Epithelial cell of esophagus (primary cell): ENCODE results near the gene NTRK2.

Experiments used
- DNase-seq: peaks from one replicate; pipeline ENCODE4 v3.0.0; 2010; ENCODE audit warnings: low read depth
- H3K4me3 ChIP-seq: 2 replicates; pipeline ENCODE4 v1.5.1; 2011; ENCODE audit warnings: mild to moderate bottlenecking, low read length, control low read depth
- CTCF ChIP-seq: IDR thresholded peaks from 2 replicates; pipeline ENCODE4 v1.5.1; 2011; ENCODE audit warnings: low read depth, mild to moderate bottlenecking, low read length, control low read depth, inconsistent platforms; ENCODE audit not compliant: insufficient read depth; ENCODE audit errors: missing control alignments

NTRK2 gene

GRCh38 chr9:85046475-85046874, 376.9 kb downstream of the NTRK2 start:
- no peak for TF ChIP-seq CTCF
- H3K4me3 ChIP-seq, result no peak overlapping the region
- no peak for DNase-seq

GRCh38 chr9:85053206-85053786, 383.8 kb downstream of the NTRK2 start:
- H3K4me3 ChIP-seq, result no peak overlapping the region
- TF ChIP-seq CTCF, result no peak
- DNase-seq, result peak; percentile 24

- DNase-seq, result no peak
- H3K4me3 ChIP-seq, result no peak overlapping the region
- TF ChIP-seq CTCF, result no peak
These were observed 384.5 kb downstream of the NTRK2 start for GRCh38 chr9:85054017-85054416.

GRCh38 chr9:85055506-85056202, 386.1 kb downstream of the NTRK2 start:
- TF ChIP-seq CTCF, result no peak
- no peak for DNase-seq
- H3K4me3 ChIP-seq, result no peak overlapping the region

- no peak for TF ChIP-seq CTCF
- DNase-seq, result no peak
- H3K4me3 ChIP-seq, result no peak overlapping the region
These were observed 386.7 kb downstream of the NTRK2 start for GRCh38 chr9:85056203-85056572.

- no peak for TF ChIP-seq CTCF
These were observed 392.4 kb downstream of the NTRK2 start for GRCh38 chr9:85061969-85062368.

More at GRCh38 chr9:85061969-85062368, 392.4 kb downstream of the NTRK2 start:
- H3K4me3 ChIP-seq, result no peak overlapping the region
- DNase-seq, result no peak
